OCI-LY1 (cell line): ENCODE results near the gene PLOD2.

ENCODE experiments used
- CTCF ChIP-seq: fragments of 200-600 bp; sonication (generic), shearing (Covaris generic); IDR thresholded peaks from 2 replicates; pipeline ENCODE4 v1.5.1; 2017; ENCODE audit warnings: mild to moderate bottlenecking, antibody characterized with exemption, low read length, moderate library complexity, mixed read lengths
- EZH2 ChIP-seq: fragments of 200-600 bp; sonication (generic), shearing (Covaris generic); IDR thresholded peaks from 2 replicates; pipeline ENCODE4 v1.8.0; 2017; ENCODE audit warnings: borderline replicate concordance, mixed run types, mild to moderate bottlenecking, antibody characterized with exemption, low read length, moderate library complexity, mixed read lengths

- TF ChIP-seq CTCF (no peak), EZH2 (no peak)
Measured at GRCh38 chr3:146128179-146128578, 32.8 kb downstream of the PLOD2 start.
